Measurements from ENCODE around the gene ZNF830.
"Not testable (repeated sequence)": the region's sequence is repeated elsewhere in the genome, so short reads cannot be mapped to it uniquely, and the experiment has no call there.

The ZNF830 gene

DNA sequence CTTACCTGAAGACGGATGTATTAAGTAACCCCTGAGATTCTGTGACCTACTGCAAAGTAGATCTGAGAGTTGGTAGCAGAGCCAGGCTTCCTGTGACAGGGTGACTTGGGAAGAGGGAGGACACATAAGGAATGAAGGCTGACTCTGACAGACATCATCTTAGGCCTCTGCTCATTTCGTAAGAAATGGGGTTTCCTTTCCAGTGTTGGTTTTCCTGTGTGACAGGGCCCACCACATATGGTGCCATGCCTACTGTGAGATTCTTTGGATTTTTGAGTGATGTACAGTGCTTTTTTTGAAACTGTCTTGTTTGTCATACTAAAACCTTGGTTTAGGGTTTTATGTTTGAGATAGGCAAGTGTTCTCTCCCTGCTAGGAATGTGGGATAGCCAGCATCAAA, 31.7 kb downstream of the ZNF830 start:
- no peak for DNase-seq

GRCh38 chr17:34996422-34997285, 35.3 kb downstream of the ZNF830 start:
- no peak for DNase-seq

DNA sequence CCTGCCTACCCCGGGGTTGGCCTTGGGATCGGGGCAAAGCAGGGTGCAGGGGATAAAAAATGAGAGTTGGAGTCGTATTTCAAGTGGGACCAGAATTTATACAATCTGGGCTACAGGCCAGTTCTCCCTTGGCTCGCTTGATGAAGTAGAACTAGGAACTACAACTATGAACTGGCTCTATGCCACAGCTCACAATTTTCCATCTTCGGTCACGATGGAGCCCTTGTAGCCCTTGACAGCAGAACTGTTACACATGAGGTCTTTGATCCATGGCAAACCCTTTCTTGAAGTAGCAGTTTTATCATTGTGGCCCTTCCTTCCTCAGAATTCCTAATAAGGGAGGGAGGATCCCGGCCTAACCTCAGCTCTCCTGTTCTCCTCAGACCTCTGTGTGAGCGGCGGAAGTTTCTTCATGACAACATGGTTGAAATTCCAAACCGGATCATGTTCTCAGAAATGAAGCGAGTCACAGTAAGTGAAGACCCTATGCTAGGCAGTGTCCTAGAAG, 36.1 kb downstream of the ZNF830 start:
- no peak for DNase-seq

DNA sequence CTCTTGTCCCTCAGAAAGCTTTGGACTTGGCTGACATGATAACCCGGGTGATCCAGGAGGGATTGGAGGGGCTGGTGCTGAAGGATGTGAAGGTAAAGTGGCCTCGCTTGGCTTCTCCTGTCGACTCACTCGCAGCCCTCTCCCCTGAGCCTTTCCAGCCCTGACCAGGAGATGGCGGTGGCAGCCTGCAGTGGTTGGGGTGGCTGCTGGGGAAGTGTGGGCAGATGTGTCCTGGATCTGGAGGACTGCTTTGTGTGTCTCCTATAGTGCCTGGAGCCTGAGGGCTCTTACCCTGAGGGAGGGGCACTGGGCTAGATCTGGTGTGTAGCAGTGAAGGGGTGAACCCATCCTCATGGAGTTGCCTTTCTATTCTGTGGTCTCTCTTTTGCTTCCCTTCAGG, 36.9 kb downstream of the ZNF830 start:
- DNase-seq, result no peak

- no peak for DNase-seq
These were observed 38.1 kb downstream of the ZNF830 start for GRCh38 chr17:34999456-34999855.

GRCh38 chr17:35000965-35001364, 39.6 kb downstream of the ZNF830 start:
- DNase-seq, result not testable (repeated sequence)

GRCh38 chr17:35001549-35001948, 40.2 kb downstream of the ZNF830 start:
- no peak for DNase-seq

DNA sequence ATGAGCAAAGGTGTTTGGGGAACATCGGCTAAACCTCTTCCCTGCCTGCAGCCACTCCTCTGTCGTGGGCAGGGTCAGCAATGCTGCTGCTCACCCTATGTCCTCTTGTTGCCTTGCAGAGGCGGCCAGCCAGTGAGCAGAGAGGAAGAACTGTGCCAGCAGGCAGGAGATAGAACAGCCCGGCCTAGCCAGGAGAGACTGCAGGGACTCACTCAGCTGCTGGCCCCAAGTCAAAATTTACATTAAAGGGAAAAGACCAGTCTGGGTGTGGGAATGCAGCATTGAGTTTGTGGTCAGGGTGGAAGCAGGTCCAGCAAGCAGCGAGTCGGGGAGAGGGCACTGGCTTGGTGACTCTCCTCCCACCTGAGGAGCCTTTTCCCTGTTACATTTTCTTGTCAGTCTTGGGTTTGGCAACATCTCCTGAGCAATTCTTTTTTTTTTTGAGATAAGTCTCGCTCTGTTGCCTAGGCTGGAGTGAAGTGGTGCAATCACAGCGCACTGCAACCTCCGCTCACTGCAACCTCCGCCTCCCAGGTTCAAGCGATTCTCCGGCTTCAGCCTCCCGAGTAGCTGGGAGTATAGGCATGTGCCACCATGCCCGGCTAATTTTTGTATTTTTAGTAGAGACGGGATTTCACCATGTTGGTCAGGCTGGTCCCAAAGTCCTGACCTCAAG, 41.7 kb downstream of the ZNF830 start:
- DNase-seq, result no peak

- no peak for DNase-seq
These were observed 42.4 kb downstream of the ZNF830 start for GRCh38 chr17:35003778-35004177.

DNA sequence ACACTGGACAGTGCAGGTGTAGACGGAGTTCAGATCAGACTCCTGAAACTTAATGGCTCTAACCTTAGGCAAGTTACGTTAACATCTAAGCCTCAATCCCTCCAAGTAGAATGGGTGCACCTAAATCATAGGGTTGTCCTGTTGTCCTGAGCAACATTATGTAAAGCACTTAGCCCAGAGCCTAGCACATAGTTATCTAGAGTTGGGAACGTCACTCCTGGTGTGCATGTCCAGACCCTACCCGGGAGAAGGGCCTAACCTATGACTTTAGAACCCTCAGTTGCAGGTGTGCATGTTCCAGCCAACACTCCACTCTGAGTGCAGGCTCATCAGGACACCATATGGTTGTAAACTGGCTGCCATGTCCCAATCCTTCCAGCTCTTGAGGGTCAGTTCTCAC, 45.0 kb downstream of the ZNF830 start:
- no peak for DNase-seq

GRCh38 chr17:35006961-35007360, 45.6 kb downstream of the ZNF830 start:
- DNase-seq, result no peak

DNA sequence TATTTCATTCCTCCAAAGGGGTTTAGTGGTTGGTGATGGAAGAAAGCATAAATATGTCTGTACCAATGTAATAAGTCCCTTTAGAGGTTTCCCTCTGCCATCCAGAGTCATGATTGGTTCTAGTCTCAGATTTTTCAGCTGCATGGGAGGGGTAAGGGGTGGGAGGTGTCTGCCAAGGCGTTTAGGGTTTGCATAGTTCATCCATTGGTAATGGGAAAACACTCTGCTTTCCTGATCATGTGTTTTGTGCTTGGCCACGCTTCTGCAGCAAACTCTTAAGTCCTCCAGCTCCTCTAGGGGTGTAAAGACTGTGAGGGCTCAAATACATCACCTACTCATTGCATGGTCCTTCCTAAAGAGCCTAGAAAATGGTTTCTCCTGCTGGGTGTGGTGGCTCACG, 48.8 kb downstream of the ZNF830 start:
- no peak for DNase-seq

DNA sequence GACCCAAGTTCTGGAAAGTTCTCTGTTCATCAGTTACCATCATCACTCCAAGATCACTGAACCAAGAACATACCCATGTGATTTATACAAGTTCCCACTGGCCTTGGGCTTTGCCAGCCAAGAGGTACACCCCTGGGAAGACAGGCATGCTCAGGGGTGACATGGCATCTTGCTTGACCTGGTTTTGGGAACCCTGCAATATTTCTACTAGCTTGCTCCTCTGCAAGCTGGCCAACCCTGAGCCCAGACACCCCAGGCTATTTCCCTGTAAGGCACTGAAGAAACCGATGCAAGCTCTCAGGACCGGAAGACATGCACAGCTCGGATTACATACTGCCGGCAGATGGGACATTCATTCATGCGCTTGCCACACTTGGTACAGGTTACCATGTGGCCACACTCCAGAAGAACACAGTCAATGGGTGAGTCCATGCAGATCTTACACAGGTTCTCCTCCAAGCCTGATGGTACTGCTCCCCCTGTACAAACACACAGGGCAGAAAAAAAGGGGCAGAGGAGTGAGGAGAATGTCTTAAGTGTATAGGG, 50.4 kb downstream of the ZNF830 start:
- no peak for DNase-seq
